Activated CD4-positive, alpha-beta T cell treated with anti-CD3 and anti-CD28 coated beads, Interleukin-2, amount 50 U/mL, for 48 hours (primary cell): ENCODE data around the gene FNIP1.
"Not testable (repeated sequence)": the region's sequence is repeated elsewhere in the genome, so short reads cannot be mapped to it uniquely, and the experiment has no call there.

Experiments used
- DNase-seq, 2 experiments: peaks; one replicate each; pipeline ENCODE4 v3.0.0-alpha.2; 2020

FNIP1 gene

GRCh38 chr5:131749723-131750470 is 46.9 kb downstream of the FNIP1 start:
- no peak for DNase-seq

DNA sequence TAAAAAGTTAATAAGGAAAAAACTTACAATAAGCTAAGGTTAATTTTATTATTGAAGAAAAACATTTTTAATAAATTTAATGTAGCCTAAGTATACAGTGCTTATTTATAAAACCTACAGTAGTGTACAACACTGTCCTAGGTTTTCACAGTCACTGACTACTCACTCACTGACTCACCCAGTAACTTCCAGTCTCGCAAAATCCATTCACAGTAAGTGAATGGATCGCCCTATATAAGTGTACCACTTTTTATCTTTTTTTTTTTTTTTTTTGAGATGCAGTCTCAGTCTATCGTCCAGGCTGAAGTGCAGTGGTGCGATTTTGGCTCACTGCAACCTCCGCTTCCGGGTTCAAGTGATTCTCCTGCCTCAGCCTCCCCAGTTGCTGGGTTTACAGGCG is 47.7 kb downstream of the FNIP1 start:
- no peak for DNase-seq

- DNase-seq: no peak
Measured at GRCh38 chr5:131747180-131748105, 49.4 kb downstream of the FNIP1 start.

- no peak for DNase-seq
Measured at GRCh38 chr5:131746423-131746822, 50.4 kb downstream of the FNIP1 start.

GRCh38 chr5:131745703-131746102 is 51.1 kb downstream of the FNIP1 start:
- no peak for DNase-seq

DNA sequence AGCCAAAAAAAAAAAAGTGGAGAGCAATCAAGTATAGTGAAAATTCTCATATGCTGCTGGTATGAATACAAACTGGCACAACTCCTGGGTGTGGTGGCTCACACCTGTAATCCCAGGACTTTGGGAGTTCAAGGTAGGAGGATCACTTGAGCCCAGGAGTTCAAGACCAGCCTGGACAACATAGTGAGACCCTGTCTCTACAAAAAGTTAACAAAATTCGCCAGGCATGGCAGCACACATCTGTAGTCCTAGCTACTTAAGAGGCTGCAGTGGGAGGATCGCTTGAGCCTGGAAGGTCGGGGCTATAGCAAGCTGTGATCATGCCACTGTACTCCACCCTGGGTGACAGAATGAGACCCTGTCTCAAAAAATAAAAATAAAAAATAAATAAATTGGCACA is 51.7 kb downstream of the FNIP1 start:
- no peak for DNase-seq

- DNase-seq: no peak
Measured at GRCh38 chr5:131740477-131740876, 56.3 kb downstream of the FNIP1 start.

DNA sequence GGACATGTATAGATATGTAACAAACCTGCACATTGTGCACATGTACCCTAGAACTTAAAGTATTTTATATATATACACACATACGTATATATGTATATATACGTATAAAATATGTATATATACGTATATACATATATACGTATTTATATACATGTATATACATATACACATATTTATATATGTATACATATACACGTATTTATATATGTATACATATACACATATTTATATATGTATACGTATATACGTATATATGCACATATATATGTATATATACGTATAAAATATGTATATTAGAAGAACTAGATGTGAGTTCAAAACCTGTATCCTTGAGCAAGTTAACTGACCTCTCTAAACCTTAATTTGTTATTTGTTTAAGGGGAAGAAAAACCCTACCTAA is 61.4 kb downstream of the FNIP1 start:
- no peak for DNase-seq

DNA sequence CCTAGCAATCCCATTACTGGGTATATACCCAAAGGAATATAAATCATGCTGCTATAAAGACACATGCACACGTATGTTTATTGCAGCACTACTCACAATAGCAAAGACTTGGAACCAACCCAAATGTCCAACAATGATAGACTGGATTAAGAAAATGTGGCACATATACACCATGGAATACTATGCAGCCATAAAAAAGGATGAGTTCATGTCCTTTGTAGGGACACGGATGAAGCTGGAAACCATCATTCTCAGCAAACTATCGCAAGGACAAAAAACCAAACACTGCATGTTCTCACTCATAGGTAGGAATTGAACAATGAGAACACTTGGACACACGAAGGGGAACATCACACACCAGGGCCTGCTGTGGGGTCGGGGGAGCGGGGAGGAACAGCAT is 61.9 kb downstream of the FNIP1 start:
- DNase-seq: not testable (repeated sequence)

DNA sequence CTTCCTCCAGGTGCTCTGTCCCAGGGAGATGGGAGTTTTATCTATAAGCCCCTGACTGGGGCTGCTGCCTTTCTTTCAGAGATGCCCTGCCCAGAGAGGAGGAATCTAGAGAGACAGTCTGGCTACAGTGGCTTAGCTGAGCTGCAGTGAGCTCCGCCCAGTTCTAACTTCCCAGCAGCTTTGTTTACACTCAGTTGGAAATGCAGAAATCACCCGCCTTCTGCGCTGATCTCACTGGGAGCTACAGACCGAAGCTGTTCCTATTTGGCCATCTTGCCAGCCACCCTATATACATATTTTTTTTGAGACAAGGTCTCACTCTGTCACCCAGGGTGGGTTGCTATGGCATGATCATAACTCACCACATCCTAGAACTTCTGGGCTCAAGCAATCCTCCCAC is 67.5 kb downstream of the FNIP1 start:
- DNase-seq: not testable (repeated sequence)

- not testable (repeated sequence) for DNase-seq
Measured at GRCh38 chr5:131724089-131724488, 72.7 kb downstream of the FNIP1 start.

GRCh38 chr5:131720714-131721113 is 76.1 kb downstream of the FNIP1 start:
- DNase-seq: no peak

GRCh38 chr5:131719564-131719963 is 77.3 kb downstream of the FNIP1 start:
- DNase-seq: no peak

DNA sequence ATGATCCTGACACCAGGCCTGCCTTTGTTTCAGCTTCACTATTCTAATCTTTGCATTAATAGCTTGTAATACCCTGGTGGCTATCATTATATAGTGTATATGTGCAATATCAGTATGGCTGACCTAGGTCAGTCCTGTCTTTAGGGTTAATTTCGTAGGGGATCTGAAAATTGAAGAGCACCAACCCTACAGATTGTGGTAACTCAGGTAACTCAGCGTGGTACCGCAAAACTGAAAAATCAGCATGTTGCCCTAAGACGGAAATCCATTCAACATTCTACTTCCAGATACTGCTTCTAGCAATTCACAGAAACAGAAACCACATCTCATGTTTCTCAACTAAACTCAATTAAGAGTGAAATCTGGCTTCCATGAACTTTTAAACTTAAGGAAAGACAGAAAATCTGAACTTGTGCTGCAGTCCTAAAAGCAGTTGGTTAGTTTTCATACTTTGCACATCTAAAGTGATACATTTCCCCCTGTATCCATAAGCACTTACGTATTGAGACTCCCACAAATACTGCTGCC is 78.3 kb downstream of the FNIP1 start:
- DNase-seq: no peak

DNA sequence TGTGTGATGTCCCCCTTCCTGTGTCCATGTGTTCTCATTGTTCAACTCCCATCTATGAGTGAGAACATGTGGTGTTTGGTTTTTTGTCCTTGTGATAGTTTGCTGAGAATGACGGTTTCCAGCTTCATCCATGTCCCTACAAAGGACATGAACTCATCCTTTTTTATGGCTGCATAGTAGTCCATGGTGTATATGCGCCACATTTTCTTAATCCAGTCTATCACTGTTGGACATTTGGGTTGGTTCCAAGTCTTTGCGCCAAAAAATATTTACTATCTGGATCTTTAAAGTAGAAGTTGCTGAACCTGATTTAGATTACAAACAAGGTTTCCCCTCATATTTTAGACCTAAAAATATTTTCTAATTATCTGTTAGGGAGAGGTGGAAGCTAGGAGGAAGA is 79.7 kb downstream of the FNIP1 start:
- DNase-seq: not testable (repeated sequence)

GRCh38 chr5:131716650-131717049 is 80.2 kb downstream of the FNIP1 start:
- no peak for DNase-seq

DNA sequence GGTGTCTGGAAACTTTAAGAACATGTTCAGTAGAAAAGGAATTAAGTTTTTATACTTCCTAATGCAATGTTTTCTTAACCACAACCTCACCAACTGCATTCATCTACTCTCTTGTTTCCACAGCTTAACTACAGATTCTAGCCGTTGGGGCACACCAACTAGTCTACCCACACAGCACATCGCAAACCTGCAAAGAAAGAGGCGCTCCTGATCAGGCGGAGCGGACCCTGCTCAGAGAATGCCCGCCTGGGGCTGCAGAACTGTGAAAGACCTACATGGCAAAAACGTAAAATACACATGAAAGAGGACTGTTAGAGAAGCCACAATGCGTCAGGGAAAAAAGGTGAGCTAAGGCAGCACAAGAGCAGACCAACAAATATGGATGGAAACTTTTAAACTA is 86.4 kb downstream of the FNIP1 start:
- DNase-seq: no peak

DNA sequence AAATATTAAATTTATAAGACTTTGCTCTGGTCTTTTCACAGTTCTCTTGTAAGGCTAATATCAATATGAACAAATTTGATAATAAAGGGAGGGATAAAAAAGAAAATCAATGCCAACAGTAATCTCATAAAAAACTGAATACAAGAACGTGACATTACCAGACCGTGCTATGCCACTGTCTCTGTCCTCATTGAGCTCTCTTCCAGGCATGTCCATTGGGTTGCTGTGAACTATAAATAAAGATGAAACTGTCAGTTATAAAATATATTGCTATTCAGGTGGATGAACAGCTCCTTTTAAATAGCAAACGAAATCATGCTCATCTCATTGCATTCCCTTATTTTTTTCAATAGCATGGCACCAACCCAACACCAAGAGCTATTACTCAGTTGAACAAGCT is 87.8 kb downstream of the FNIP1 start:
- no peak for DNase-seq

- no peak for DNase-seq
Measured at GRCh38 chr5:131706281-131706680, 90.5 kb downstream of the FNIP1 start.

DNA sequence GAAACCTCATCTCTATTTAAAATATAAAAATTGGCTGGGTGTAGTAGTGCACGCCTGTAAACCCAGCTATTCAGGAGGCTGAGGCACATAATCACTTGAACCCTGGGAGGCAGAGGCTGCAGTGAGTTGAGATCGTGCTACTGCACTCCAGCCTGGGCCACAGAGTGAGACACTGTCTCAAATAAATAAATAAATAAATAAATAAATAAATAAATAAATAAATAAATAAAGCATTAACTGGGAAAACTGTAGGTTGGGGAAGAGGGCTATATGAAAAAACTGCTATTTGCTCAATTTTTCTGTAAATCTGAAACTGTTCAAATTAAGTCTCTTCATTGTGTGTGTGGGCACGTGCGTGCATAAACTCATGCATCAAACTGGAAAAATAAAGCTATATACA is 101.9 kb downstream of the FNIP1 start:
- DNase-seq: no peak

DNA sequence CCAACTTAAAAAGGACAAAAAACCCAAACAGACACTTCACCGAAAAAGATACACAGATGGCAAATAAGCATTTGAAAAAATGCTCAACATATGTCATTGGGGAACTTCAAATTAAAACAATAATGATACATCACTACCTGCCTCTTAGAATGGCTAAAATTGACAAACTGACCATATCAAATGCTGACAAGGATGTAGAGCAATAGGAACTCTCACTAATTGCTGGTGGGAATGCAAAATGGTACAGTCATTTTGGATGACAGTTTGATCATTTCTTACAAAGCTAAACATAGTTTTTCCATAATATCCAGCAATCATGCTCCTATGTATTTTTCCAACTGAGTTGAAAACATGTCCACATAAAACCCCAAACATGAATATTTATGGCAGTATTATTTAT is 102.9 kb downstream of the FNIP1 start:
- DNase-seq: no peak

GRCh38 chr5:131685516-131686171 is 111.2 kb downstream of the FNIP1 start:
- no peak for DNase-seq

DNA sequence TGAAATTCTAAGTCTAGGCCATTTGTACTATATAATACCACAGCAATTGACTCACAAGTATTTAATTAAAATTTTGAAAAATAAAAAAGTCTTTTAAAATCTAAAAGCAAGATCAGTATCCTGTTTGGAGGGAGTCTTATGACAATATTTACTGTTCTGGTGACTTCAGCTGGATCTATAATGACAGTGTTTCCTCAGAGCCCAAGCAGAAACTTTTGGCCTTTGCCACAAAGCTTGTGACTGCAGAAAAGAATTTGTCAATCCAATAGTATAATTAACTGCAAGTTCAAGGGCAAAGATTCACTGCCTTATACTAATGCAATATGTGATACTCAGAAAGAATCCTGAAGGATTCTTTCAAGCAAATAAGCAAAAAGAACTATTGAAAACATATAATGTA is 112.2 kb downstream of the FNIP1 start:
- no peak for DNase-seq
